ENCODE measurements around the gene UNC50.
A peak's percentile ranks its signal among the peaks of the same experiment; 100 is the strongest.

Gene UNC50, protein sequence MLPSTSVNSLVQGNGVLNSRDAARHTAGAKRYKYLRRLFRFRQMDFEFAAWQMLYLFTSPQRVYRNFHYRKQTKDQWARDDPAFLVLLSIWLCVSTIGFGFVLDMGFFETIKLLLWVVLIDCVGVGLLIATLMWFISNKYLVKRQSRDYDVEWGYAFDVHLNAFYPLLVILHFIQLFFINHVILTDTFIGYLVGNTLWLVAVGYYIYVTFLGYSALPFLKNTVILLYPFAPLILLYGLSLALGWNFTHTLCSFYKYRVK

DNA sequence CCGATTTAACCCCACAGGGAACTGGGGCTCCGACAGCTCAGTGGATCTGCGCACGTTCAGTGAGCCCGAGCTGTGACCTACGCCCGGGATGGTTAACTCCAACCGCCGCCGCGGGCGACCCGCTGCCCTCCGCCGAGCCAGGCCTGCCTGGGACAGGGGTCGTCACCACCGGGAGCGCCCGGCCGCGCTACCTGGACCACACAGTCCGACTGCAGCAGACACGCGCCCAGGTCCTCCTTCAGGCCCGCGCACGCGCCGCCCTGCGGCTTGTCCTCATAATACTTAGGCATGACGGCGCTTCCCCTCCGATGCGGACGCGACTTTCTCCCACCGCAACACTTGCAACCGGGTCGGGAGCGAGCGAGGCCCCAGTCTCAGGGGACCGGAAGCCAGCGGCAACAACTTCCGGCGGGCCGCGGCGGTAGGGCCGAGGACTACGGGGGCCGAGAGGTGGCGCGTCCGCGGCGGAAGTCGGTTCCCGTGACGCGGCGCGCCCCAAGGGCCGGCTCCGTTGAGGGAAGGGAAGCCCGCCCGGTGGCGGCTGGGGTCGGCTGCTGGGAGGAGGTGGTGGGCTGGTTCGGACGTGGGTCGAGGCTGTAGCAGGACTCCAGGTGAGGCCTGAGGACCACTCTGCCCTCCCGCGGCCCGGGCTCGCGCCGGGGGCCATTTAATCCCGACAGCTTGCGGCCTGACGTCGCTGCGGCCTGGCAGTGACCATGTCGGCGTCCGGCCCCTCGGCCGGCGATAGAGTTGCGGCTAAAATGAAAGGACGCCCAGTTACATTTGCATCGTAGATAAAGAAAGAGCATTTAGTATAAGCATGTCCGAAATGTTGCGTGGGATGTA is at the start of gene UNC50, which contains the start of gene COA5:
TSS of gene UNC50 (plus strand) at position 474 of the 846 bp plus-strand sequence. CDS start 1,171 bp downstream, outside the sequence.
TSS of gene COA5 (minus strand) at position 397 of the 846 bp plus-strand sequence. CDS start at position 290, 107 bp downstream.
- DNase-seq (ENCODE audit: low read depth) = peak; percentile 84

DNA sequence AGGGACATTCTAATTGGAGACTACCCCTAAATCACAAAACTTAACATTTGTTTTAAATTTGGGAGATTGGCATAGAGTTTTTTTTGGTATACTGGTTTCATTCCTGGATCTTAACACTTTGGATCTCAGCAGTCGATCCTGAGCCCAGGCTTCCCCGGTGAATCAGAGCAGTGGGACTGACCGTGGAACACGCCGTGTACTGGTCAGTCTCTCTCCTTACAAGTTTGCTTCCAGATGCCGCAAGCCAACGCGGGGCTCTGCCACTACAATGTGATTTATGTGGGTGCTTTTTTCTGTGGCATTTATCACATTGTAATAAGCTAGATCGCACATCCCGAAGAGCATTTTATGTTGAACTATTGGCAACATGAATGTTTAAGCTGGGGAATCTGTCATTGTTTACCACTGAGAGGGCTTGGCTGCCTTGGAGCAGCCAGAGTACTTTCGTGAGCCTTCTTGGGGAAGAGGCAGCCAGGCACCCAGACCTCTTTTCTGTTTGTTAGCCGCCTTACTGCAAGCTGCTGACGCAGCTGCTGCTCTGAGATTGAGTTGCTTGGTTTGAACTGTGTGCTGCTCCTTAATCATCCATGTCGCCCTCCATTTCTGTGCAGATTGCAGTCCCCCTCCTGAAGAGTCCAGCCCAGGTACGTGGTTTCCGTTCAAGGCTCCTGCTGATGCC is 49.4 kb upstream of the UNC50 start:
- no peak for DNase-seq (ENCODE audit: low read depth)

DNA sequence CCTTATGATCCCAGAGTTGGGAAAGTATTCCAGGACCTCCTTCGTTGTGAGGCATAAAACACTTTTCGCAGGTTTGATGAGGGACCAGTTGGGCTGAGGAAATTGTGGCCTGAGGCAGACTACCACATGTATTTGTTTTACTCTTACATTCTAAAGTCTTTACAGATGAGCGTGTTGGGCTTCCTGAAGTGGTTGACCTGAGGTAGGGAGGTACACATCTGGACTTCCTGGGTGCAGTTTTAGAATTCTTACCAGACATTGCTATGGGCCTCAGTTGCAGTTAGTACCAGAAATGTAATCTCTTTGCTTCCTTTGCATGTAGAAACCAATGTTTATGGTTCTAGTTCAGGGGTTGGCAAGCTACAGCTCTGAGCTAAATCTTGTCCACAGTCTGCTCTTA is 48.8 kb upstream of the UNC50 start:
- DNase-seq (ENCODE audit: low read depth) = no peak

DNA sequence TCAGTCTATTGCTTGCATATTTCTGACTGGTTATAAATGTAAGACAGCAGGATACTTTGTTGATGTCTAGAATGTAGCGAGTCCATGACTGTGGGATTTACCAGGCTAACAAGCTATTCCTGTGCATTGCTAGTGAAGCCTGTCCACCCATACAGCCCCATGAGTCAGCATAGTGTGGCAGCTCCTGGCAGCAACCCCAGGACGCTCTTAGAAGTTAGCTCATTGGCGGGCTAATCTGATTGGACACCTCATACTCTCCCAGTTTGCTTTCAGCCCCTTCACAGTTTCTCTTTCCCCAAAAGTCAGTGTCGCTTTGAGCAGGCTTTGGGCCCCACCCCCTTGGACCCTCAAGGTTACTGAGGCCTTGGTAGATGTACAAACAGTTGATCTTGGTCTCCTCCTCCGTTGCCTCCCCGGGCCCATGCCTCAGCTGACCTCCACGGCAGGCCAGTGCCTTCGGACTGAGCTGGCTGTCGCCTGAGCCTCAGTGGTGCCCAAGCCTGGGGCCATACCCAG is 48.1 kb upstream of the UNC50 start:
- no peak for DNase-seq (ENCODE audit: low read depth)

DNA sequence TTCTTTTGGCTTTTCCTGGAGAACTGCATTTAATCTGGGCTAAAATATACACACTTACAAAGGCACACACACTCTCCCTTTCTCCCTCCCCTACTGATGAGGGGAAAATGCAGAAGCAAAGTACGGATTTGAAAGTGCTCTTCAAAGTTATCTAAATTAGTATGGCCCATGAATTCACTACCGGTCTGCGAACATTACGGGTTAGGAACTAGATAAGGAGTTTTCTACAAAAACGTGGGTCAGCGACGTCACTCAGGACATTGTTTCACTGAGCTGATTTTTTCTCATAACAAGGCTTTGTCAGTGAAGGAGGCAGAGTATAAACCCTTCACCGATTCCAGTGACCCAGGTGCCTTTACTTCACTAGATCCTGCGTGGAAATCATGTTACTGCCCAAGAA is 47.4 kb upstream of the UNC50 start:
- DNase-seq (ENCODE audit: low read depth) = no peak

DNA sequence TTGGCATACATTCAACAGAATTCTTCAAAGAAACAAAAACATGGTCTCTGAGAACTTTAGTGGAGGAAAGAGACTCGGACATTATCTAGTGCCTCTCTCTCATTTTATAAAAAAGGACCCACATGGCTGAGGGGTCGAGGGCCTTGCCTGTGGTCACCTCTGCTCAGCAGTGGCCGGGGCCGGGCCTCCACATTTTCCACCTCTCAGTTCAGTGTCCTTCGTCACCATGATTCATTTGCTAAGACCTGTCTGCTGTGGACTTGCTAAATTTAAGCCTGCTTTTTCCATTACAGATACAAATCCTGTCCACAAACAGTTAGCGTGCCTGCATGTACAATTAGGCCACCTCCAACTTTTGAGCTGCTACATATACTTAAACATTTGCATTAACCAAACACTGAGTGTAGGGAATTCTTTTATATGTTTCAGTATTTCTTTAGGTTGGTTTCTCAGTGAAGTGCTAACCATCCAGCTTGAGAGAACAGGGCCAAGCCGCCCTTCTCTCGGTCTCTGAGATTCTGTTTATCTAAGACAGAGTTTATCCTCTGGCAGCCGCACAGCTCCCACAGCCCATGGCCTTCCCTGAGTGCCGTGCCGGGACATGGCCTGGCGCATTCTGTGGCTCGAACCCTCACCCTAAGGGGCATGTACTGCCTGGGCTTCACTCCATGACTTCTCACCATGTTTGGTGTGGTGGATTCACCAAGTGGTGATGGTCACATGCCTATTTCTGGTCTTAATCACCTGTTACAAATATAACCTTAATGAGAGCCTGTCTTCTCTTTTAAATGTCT is 46.3 kb upstream of the UNC50 start:
- no peak for DNase-seq (ENCODE audit: low read depth)

DNA sequence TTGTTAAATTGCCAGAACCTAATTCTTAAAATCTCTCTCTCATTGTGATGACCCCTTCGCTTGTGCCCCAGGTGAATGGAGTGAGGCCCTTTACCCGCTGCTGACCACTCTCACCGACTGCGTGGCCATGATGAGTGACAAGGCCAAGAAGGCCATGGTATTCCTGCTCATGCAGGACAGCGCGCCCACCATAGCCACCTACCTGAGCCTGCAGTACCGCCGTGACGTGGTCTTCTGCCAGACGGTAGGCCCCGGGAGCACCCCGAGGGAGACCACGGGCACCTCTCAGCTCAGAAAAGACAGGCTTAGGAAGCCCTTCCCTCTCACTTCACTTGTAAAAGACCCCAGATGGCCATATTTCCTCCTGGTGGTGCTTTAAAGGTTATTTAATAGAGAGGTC is 45.0 kb upstream of the UNC50 start:
- DNase-seq (ENCODE audit: low read depth) = no peak

DNA sequence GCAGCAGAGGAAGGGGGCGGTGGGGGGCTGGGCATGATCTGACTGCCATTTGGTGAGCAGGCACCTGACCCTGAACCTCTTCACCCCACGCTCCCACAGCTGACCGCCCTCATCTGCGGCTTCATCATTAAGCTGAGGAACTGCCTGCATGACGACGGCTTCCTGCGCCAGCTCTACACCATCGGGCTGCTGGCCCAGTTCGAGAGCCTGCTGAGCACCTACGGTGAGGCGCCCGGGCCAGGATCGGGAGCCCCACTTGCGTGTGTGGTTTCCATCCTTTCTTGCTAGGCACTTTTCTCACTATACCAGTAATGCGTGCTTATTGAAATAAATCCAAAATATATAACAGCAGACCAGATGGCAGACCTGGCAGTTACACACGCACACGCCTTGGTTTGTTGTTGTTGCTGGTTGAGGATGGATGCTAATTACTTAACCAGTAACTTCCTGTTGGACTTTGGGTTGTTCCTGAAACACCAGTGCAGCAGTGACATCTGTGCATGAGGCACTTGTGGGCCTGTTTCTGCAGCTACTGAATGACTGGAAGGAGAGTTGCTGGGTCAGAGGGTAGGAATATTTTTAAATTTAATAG is 43.8 kb upstream of the UNC50 start:
- no peak for DNase-seq (ENCODE audit: low read depth)

DNA sequence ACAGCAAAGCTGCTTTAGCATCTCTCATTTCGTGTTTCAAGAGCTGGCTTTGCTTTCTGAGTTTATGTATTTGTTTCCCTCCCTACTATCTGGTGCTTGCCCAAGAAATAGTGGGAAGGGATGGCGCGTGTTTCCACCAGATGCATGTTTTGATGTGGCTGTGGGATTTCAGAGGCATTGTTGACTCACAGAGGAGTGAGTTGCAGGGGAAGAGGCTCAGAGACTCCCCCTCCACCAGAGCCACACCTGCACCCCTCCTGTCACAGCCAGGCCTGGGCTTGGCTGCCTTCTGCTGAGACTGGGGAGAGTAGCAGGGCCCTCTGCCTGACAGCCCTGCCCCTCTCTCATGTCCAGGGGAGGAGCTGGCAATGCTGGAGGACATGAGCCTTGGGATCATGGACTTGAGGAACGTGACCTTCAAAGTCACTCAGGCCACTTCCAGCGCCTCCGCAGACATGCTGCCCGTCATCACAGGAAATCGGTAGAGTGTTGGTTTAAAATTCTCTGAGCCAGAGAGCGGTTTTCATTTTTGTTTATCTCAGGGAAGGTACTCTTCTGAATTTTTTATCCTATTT is 43.0 kb upstream of the UNC50 start:
- DNase-seq (ENCODE audit: low read depth) = no peak

DNA sequence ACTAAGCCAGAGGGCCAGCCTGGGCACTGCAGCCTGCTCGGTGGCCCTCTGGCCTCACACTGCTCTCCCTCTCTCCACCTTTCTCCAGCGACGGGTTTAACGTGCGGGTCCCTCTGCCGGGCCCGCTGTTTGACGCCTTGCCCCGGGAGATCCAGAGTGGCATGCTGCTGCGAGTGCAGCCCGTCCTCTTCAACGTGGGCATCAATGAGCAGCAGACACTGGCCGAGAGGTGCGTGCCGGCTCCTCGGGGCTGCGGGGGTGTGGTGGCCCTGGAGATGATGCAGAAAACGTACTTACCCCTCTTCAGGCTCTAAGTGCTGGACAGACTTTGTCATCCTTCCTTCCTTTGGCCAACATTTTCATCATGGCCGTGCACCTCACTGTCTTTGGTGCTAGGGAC is 42.4 kb upstream of the UNC50 start:
- no peak for DNase-seq (ENCODE audit: low read depth)

DNA sequence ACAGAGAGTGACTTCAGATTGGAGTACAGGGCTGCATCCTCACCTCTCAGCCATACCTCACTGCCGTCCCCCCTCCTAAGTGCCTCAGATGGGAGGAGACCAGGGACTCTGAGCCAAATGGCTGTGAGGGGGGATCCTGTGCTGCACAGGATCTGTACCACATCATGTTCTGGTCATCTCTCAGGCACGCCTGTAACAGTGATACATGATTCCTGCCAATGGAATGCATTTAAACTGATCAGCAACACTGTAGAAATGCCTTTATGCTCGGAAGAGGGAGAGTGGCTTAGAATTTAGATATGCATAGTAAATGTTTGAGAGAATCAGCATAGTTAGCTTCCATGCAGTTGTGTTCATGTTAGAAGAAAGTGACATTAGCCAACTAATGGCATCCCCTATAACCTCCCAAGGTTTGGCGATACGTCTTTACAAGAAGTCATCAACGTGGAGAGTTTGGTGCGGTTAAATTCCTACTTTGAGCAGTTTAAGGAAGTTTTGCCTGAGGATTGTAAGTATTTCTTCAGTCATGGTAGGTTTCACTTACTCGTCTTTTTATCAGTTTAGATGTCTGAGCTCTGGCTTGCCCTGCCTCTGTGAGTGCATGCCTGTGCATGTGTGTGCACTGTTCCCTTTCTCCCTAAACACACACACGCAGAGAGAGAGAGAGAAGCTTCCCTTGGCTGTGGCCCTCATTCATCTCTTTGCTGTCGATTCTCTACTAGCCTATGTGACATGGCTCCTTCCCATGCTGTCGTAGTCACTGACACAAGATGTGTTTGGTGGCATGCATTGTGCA is 40.0 kb upstream of the UNC50 start:
- no peak for DNase-seq (ENCODE audit: low read depth)

DNA sequence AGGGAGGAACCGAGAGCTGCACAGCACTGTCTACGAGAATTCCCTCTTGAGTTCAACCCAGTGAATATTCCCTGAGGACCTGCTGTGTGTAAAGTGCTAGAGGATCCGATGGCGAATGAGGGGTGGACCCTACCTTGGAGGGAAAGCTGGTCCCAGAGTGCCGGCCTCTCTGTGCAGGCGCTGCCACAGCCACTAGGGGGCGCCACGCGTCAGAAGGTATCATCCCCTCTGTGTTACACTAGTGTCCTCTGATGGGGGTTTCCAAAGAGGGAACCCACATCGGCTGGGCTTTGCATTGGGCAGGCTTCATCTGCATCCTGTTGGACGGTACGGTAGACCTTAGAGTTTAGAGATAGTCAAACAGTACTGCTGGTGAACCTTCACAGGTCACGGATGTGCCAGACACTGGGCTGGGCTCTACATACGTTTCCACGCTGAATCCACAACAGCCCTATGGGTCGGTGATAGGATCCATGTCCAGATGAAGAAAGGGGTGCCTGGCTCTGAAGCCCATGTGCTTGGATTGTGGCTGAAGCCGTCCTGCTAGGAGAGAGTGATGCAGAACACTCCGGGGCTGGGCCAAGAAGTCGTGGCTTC is 39.1 kb upstream of the UNC50 start:
- DNase-seq (ENCODE audit: low read depth) = peak; percentile 44

DNA sequence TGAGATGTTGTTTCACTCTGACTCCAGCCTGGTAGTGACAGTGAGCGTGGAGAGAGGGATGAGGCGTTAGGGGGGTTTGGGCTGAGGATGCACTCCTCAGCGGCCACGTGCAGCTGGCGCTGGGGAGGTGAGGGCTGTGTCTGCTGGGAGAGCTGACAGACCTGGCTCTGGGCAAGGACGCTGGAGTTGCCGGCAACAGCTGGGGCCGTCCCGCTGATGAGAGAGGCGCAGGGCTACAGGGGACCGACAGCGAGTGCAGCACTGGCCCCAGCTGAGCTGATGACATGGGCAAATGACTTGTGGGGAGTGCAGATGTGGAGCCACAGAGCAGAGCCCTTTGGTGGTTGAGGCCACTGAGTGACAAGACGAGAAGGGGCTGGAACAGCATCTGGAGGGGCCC is 38.5 kb upstream of the UNC50 start:
- DNase-seq (ENCODE audit: low read depth) = no peak

DNA sequence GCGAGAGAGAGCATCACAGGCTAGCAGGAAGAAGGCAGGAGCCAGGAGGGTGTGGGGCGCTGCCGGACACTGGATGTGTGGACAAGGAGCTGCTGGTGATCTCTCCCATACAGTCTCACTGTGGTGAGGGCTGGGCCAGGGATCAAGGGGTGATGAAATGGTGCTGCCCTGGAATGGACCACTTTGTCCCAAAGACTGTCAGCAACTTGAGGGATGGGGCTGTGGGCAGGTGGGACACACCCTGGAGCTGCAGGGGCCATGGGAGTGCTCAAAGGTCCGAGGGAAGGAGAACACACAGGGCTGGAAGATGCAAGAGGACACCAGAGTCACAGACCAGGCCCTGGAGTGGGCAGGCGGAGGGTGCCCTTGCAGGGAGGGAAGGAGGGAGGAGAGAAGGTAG is 38.0 kb upstream of the UNC50 start:
- no peak for DNase-seq (ENCODE audit: low read depth)

DNA sequence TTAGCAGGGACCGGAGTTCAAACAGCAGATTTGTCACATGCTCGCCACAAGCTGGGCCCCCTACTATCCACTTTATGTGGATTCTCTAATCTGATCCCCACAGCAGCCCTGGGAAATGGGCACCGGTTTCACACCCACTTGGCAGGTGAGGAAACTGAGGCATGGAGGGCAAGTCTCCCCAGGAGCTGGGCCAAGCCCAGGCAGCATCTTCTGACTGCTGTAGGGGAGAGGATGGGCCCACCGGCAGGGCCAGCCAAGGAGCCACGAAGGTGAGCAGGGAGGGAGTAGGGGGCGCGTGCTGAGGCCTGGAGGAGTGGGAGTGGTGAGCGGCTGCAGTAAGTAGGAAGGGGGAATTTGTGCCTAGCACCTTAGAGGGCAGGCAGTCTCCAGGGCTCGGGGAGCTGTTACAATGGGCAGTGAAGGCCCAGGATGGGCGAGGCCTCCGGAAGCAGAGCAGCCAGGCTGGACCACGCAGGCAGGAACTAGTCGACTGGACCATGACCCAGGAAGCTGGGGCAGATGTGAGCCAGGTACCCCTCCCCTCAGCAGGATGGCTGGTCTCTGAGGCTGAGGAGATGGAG is 37.2 kb upstream of the UNC50 start:
- no peak for DNase-seq (ENCODE audit: low read depth)

DNA sequence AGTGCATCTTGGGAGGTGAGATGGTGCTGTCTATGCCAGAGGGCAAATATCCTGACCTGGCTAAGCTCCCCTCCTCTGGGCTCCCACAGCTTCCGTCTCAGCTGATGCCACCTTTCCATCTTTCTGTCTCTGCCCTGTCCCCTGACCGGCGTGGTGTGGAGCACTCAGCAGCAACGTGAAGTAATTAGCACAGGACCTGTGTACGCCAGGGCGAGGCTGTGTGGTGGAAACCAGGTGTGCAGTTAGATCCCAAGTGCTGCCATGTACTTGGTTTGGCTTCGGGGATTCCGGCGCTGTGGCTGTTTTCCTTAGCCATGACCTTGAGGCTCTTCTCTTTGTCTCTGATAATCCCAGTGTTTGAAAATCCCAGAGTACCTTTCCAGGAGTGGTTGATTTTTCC is 36.6 kb upstream of the UNC50 start:
- no peak for DNase-seq (ENCODE audit: low read depth)

DNA sequence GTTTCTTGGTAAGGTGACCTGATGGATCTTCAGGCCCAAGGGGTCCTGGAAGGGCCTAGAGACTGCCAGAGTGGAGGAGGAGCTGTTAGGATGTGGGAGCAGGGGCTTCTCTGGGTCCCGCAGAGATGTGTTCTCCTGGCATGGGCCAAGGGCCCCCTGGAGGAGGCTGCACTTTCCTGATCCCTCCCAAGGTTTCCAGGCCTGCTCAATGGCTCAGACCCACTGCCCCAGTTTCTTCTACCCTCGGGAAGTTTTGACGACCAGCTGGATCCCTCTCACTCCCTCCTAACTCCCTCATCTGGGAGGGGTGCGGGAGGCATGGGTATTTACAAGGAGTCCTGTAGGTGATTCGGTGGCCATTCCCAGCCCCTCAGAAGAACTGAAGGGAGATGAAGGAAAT is 36.2 kb upstream of the UNC50 start:
- DNase-seq (ENCODE audit: low read depth) = no peak

DNA sequence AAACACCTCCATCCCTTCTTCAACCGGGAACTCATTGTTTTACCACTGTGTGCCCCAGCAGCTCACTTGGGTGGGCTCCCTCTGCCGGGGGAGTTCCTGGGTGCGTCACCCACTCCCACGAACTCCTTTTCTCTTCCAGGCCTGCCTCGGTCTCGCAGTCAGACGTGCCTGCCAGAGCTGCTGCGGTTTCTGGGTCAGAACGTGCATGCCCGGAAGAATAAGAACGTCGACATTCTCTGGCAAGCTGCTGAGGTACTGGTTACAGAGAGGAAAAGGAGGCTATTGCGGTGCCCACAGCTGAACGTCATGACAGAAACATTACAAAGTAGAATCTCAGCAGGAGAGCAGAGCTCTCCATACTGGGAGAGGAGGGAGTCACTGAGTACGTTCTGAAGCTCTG is 35.7 kb upstream of the UNC50 start:
- DNase-seq (ENCODE audit: low read depth) = no peak

DNA sequence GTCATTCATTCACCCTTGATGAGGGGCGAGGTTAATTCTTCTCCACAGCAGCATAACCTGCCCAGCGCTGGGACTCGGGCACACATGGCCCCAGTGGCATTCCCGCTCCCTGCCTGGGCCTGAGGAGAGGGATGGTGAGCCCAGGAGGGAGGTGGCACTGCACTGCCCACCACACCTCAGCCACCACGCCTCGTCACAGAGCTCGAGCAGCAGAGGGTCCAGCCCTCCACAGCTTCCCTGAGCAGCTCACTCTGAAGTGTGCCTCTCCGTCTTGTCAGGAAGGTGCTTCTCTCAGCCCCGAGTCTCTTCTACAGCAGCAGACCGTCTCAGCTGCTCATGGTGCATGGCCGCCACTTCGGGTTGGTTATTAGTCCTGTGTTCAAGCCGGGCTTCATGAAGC is 35.0 kb upstream of the UNC50 start:
- DNase-seq (ENCODE audit: low read depth) = no peak
